ENCODE measurements around the gene AKAP8L.

- no peak for TF ChIP-seq CTCF (IDR thresholded peaks at IDR 0.05)
- no peak for TF ChIP-seq POLR2A (IDR thresholded peaks at IDR 0.05)
Observed at GRCh38 chr19:15450528-15450890, 31.7 kb upstream of the AKAP8L start.
